Measurements from ENCODE around the gene NDRG4. TPM values are rescaled to one million over a fixed set of nuclear protein-coding genes. Genes with fewer than 3 reads are reported as not detected.

Gene NDRG4
- total and polyA plus RNA-seq, 4 donors: 5.3 to 18.7 (median 14.2) TPM

DNA sequence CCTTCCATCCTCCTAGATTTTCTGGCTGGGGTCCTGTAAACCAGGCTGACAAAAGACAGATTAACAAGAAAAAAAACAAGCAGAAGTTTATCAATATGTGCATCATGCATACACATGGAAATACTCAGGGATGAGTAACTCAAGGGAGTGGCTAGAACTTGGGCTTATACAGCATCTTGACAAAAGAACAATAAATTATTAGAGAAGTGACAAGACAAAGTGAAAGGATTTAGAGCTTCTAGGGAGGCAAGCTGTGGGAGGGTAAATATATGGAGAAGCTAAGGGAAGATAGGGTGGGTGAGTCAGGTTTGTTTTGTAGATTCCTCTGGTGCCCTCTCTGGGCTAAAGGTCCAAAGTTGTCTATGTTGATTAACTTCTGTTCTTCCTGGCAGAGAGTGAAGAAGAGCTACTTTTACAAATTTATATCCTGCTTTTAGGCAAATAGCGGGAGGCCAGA, 48.0 kb upstream of the NDRG4 start:
- H3K9me3 ChIP-seq (ENCODE audit: control insufficient read depth in 4 of 4, insufficient read depth in 3 of 4, low read length in 3 of 4): peaks cover 0 to 1% (median 0%) of the 10 kb centered on the region in 4 donors
- no peak for DNase-seq
- H3K27ac ChIP-seq (ENCODE audit: low read depth in 1 of 2, low read length in 1 of 2): peak overlapping the region in 1 of 2 donors; percentile 58
- TF ChIP-seq, protein P1, sequence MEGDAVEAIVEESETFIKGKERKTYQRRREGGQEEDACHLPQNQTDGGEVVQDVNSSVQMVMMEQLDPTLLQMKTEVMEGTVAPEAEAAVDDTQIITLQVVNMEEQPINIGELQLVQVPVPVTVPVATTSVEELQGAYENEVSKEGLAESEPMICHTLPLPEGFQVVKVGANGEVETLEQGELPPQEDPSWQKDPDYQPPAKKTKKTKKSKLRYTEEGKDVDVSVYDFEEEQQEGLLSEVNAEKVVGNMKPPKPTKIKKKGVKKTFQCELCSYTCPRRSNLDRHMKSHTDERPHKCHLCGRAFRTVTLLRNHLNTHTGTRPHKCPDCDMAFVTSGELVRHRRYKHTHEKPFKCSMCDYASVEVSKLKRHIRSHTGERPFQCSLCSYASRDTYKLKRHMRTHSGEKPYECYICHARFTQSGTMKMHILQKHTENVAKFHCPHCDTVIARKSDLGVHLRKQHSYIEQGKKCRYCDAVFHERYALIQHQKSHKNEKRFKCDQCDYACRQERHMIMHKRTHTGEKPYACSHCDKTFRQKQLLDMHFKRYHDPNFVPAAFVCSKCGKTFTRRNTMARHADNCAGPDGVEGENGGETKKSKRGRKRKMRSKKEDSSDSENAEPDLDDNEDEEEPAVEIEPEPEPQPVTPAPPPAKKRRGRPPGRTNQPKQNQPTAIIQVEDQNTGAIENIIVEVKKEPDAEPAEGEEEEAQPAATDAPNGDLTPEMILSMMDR (IDR thresholded peaks at IDR 0.05; ENCODE audit: control extremely low read depth, extremely low read depth): no peak
- WGBS, 2 donors: 95 to 96% methylated on average over 1 of the region's 1 CpG
- peaks cover 0 to 3% (median 0%) of the 10 kb centered on the region in 5 donors for H3K4me1 ChIP-seq (ENCODE audit: control insufficient read depth in 5 of 5, insufficient read depth in 5 of 5, low read length in 5 of 5)
- no peak overlapping the region for H3K9ac ChIP-seq (ENCODE audit: insufficient read depth in 1 of 2, low read length in 2 of 2)
- H3K4me3 ChIP-seq: no peak overlapping the region
- H3K27me3 ChIP-seq (ENCODE audit: control insufficient read depth in 3 of 3, insufficient read depth in 3 of 3, low read length in 2 of 3): peaks cover 0 to 7% (median 3%) of the 10 kb centered on the region in 3 donors
- no peaks in the 10 kb centered on the region for H3K36me3 ChIP-seq (ENCODE audit: control insufficient read depth in 4 of 4, insufficient read depth in 4 of 4, low read length in 4 of 4)
- ATAC-seq (ENCODE audit: insufficient read depth, low FRiP score): peak; percentile 43

DNA sequence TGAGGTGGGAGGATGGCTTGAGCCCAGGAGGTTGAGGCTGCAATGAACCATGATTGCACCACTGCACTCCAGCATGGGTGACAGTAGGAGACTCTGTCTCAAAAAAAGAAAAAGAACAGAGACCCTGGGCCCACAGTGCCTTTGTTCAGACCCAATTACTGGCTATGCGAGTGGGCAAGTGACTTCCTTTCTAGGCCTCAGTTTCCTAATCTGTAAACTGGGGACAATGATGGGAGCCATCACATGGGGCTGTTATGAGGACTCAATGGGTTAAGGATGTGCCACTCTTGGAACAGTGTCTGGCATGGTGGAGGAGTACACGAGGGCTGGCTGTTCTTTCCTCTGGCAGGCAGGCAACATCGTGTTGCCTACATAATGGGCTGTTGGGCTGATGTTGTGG, 47.3 kb upstream of the NDRG4 start:
- 87 to 95% methylated on average over 3 of the region's 3 CpGs for WGBS, 2 donors
- no peaks in the 10 kb centered on the region for H3K36me3 ChIP-seq (ENCODE audit: control insufficient read depth in 4 of 4, insufficient read depth in 4 of 4, low read length in 4 of 4)
- no peak overlapping the region for H3K9ac ChIP-seq (ENCODE audit: insufficient read depth in 1 of 2, low read length in 2 of 2)
- ATAC-seq (ENCODE audit: insufficient read depth, low FRiP score): no peak
- no peak overlapping the region for H3K4me3 ChIP-seq
- TF ChIP-seq, protein P1 (IDR thresholded peaks at IDR 0.05; ENCODE audit: control extremely low read depth, extremely low read depth): no peak
- peaks cover 0 to 1% (median 0%) of the 10 kb centered on the region in 4 donors for H3K9me3 ChIP-seq (ENCODE audit: control insufficient read depth in 4 of 4, insufficient read depth in 3 of 4, low read length in 3 of 4)
- no peak overlapping the region for H3K27ac ChIP-seq (ENCODE audit: low read depth in 1 of 2, low read length in 1 of 2)
- peaks cover 0 to 3% (median 0%) of the 10 kb centered on the region in 5 donors for H3K4me1 ChIP-seq (ENCODE audit: control insufficient read depth in 5 of 5, insufficient read depth in 5 of 5, low read length in 5 of 5)
- H3K27me3 ChIP-seq (ENCODE audit: control insufficient read depth in 3 of 3, insufficient read depth in 3 of 3, low read length in 2 of 3): peaks cover 0 to 7% (median 3%) of the 10 kb centered on the region in 3 donors
- DNase-seq: no peak

DNA sequence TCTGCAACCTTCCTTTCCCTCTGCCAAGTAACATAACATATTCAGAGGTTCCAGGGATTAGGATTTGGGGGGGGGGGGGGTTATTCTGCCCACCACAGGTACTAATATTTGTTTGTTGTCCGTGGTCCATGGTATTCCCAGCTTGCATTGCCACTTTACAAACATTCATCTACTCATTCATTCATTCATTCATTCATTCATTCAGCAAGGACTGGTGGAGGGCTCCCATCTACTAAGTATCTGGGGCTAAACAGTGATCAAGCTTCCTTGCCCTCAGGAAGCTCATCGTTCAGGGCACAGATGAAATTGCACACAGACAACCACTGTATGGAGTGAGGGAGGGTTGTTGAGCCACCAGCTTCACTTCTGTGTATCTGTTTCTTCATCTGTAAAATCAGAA, 45.8 kb upstream of the NDRG4 start:
- H3K9ac ChIP-seq (ENCODE audit: insufficient read depth in 1 of 2, low read length in 2 of 2): no peak overlapping the region
- ATAC-seq (ENCODE audit: insufficient read depth, low FRiP score) (no peak), DNase-seq (no peak)
- TF ChIP-seq, protein P1 (IDR thresholded peaks at IDR 0.05; ENCODE audit: control extremely low read depth, extremely low read depth): no peak
- no peak overlapping the region for H3K27ac ChIP-seq (ENCODE audit: low read depth in 1 of 2, low read length in 1 of 2)
- peaks cover 0 to 1% (median 0%) of the 10 kb centered on the region in 4 donors for H3K9me3 ChIP-seq (ENCODE audit: control insufficient read depth in 4 of 4, insufficient read depth in 3 of 4, low read length in 3 of 4)
- no peaks in the 10 kb centered on the region for H3K36me3 ChIP-seq (ENCODE audit: control insufficient read depth in 4 of 4, insufficient read depth in 4 of 4, low read length in 4 of 4)
- peaks cover 0 to 7% (median 6%) of the 10 kb centered on the region in 3 donors for H3K27me3 ChIP-seq (ENCODE audit: control insufficient read depth in 3 of 3, insufficient read depth in 3 of 3, low read length in 2 of 3)
- H3K4me3 ChIP-seq: no peak overlapping the region
- peaks cover 0 to 3% (median 0%) of the 10 kb centered on the region in 5 donors for H3K4me1 ChIP-seq (ENCODE audit: control insufficient read depth in 5 of 5, insufficient read depth in 5 of 5, low read length in 5 of 5)
- WGBS, 2 donors: 82 to 88% methylated on average over 2 of the region's 2 CpGs

DNA sequence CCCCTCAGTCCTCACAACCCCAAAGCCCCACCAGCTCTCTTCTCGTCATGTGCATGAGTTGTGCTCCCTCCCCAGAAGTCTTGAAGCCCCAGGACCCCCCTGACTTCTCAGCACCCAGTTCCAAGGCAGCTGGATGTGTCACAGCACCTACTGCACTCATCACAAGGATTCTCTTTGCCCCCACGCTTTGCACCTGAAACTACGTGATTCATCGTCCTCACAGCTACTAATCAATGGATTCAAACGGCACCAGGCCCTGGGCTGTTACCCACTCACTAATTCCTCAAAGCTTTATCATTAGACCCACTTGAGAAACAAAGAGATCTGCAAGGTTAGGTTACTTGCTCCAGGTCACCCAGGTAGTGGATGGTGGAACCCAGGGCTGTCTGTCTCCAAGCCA, 45.1 kb upstream of the NDRG4 start:
- Histone ChIP-seq H3K36me3 (ENCODE audit: control insufficient read depth in 4 of 4, insufficient read depth in 4 of 4, low read length in 4 of 4) (no peaks in the 10 kb centered on the region), H3K9ac (ENCODE audit: insufficient read depth in 1 of 2, low read length in 2 of 2) (no peak overlapping the region), H3K4me1 (ENCODE audit: control insufficient read depth in 5 of 5, insufficient read depth in 5 of 5, low read length in 5 of 5) (peaks cover 0 to 3% (median 0%) of the 10 kb centered on the region in 5 donors), H3K4me3 (no peak overlapping the region), H3K27ac (ENCODE audit: low read depth in 1 of 2, low read length in 1 of 2) (no peak overlapping the region), H3K27me3 (ENCODE audit: control insufficient read depth in 3 of 3, insufficient read depth in 3 of 3, low read length in 2 of 3) (peaks cover 0 to 12% (median 9%) of the 10 kb centered on the region in 3 donors), H3K9me3 (ENCODE audit: control insufficient read depth in 4 of 4, insufficient read depth in 3 of 4, low read length in 3 of 4) (peaks cover 0 to 1% (median 0%) of the 10 kb centered on the region in 4 donors)
- DNase-seq: no peak
- WGBS, 2 donors: 88 to 90% methylated on average over 5 of the region's 5 CpGs
- TF ChIP-seq, protein P1 (IDR thresholded peaks at IDR 0.05; ENCODE audit: control extremely low read depth, extremely low read depth): no peak
- no peak for ATAC-seq (ENCODE audit: insufficient read depth, low FRiP score)

All from lung (tissue), 12 donors.